Fibroblast of villous mesenchyme (primary cell): Measurements from ENCODE around the gene ADGRL2. TPM values are rescaled to one million over a fixed set of nuclear protein-coding genes. Genes with fewer than 3 reads are reported as not detected.

Source experiments
- DNase-seq: peaks from one replicate; pipeline ENCODE4 v3.0.0-alpha.2; 2010; ENCODE audit warnings: low read depth
- H3K4me3 ChIP-seq: 2 replicates; pipeline ENCODE4 v1.5.1; 2011; ENCODE audit warnings: low read depth, mild to moderate bottlenecking, low read length
- total RNA-seq: library from RNA; depleted of rRNA; stranded (reverse); fragments of >200 nt; gene quantifications from 2 replicates; pipeline ENCODE4 v1.2.3, GENCODE V29; 2012
- TF ChIP-seq, protein P1 (sequence below): IDR thresholded peaks from 2 replicates; pipeline ENCODE4 v1.5.1; 2012; ENCODE audit warnings: low read depth, mild to moderate bottlenecking, low read length; ENCODE audit not compliant: insufficient read depth

ADGRL2 gene
- total RNA-seq, 1 donor, result 15.1 TPM

DNA sequence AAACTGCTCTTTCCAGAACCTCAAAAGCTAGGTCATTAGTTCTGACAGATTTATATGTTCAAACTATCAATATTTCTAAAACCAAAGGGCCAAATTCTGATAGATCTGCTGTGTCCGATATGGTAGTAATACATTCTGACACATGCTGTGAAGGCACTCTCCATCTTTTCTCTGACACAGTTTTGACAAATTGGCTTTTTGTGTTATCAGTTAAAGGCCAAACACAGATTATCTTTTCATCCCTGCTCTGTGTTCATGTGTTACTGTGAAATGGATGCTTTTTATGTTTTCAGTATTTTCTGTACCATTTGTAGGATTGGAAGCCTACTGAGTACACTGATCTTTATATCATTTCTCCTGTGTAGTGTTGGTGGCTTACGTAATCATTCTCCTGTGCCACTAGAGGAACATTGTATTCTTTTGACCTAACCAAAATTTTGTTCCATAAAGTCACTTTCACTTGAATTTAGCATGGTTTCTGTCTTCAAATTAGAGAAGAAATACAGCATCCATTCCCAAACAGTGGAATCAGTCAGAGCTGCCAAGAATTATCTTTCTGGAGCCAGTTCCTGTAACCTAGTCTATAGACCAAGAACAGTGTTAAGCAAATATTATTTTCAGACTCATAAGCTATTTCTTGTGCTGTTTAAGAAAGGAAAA, 137.2 kb downstream of the ADGRL2 start:
- TF ChIP-seq, protein P1, sequence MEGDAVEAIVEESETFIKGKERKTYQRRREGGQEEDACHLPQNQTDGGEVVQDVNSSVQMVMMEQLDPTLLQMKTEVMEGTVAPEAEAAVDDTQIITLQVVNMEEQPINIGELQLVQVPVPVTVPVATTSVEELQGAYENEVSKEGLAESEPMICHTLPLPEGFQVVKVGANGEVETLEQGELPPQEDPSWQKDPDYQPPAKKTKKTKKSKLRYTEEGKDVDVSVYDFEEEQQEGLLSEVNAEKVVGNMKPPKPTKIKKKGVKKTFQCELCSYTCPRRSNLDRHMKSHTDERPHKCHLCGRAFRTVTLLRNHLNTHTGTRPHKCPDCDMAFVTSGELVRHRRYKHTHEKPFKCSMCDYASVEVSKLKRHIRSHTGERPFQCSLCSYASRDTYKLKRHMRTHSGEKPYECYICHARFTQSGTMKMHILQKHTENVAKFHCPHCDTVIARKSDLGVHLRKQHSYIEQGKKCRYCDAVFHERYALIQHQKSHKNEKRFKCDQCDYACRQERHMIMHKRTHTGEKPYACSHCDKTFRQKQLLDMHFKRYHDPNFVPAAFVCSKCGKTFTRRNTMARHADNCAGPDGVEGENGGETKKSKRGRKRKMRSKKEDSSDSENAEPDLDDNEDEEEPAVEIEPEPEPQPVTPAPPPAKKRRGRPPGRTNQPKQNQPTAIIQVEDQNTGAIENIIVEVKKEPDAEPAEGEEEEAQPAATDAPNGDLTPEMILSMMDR, result no peak
- H3K4me3 ChIP-seq, result no peak overlapping the region
- DNase-seq, result no peak

DNA sequence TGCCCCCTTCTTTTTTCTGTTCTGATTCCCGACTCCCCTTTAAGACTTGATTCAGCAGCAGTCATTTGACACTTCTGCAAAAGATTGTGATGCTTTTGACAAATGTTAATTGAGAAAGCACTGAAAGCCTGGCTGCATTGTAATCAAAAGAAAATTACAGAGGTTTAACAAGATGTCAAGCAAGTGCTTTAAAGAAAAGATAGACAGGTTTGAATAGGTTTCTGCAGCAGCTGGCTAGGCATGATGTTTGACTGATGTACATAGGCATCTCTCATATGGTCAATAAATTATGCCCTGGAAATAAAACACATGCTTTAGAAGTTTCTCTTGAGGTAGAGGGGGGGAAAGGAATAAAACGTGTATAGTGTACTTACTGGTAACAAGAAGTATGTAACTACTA, 147.8 kb downstream of the ADGRL2 start:
- TF ChIP-seq, protein P1, result no peak
- DNase-seq, result no peak

DNA sequence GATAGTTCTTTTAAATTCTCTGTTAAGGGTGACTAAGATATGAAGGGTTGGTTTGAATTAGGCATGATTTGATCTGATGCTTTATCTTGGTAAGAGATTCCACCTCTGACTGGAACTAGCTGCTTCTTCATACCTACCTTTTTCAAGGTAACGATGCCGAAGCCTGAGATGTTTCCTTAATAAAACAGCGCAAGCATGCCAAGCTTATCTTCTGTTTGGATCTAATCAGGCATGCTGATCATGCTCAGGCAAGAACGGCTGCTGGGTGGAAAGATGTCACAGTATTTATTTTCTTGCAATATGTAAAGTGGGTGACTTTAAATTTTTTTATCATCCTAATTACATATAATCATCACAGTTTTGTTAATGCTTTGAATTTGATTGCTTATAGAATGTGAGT, 148.7 kb downstream of the ADGRL2 start:
- DNase-seq, result no peak
- TF ChIP-seq, protein P1, result no peak
- H3K4me3 ChIP-seq, result no peak overlapping the region

More for the DNA sequence above, 147.8 kb downstream of the ADGRL2 start:
- H3K4me3 ChIP-seq, result no peak overlapping the region

DNA sequence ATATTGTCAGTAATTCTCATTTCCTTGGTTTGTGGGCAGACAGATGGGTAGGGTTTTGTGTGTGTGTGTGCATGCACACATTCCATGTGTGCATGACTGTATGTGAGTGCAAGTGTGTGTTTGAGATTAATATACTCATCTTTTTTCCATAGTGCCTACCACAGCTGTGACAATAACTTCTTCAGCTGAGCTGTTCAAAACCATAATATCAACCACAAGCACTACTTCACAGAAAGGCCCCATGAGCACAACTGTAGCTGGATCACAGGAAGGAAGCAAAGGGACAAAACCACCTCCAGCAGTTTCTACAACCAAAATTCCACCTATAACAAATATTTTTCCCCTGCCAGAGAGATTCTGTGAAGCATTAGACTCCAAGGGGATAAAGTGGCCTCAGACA, 149.3 kb downstream of the ADGRL2 start:
- TF ChIP-seq, protein P1, result no peak
- H3K4me3 ChIP-seq, result no peak overlapping the region
- DNase-seq, result no peak

DNA sequence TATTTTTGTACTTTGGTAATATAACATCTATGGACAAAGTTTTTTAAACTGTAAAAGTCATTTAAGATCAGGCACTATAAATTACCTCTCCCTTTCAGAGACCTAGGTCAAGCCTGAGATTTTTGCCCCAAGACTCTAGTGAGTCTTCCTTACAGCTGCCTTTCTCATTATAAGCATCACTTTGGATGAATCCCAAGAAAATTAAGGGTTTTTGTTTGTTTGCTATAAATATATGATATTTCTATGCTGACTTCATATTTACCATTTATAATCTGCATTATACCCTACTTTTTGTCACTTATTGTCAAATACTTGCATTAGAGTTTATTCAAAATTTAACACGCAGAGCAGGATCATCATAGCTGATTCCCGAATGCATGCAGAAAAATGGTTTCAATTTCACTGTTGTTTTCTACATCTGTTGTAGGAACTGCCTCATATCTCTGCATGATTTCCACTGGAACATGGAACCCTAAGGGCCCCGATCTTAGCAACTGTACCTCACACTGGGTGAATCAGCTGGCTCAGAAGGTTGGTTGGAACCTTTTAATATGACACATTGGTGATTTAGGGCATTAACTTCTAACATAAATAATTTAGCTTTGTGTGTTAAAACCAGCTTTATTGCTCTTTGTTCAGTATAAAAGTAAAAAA, 150.0 kb downstream of the ADGRL2 start:
- TF ChIP-seq, protein P1, result no peak
- DNase-seq, result no peak
- H3K4me3 ChIP-seq, result no peak overlapping the region

DNA sequence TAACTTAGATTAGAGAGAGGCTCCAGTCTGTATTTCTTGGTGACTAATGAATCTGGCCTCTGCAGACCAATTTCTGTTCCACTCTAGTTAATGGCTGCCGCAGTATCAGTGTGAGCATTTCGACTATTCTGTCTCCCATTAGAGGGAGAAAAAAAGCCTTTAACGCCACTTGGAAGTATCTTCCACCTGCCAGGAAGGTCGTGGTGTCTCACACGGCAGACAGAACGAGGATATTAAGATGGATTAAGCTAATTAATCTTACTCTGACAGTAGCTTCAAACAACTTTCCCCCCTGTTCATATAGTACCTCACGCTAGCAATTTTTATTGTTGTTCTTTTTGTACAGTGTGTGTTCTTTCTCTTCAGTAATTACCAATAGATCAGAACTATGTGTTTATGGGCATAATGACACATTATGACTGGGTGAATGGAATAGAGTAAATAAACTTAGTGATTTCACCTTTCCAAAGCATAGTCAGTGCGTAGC, 153.8 kb downstream of the ADGRL2 start:
- no peak overlapping the region for H3K4me3 ChIP-seq
- TF ChIP-seq, protein P1, result no peak
- DNase-seq, result no peak
